Duodenal mucosa (tissue), 2 donors: ENCODE results near the gene PICALM.

Source experiments
- H3K27ac ChIP-seq: one replicate; pipeline ENCODE4 v1.7.0; 2013; ENCODE audit warnings: low read depth, low read length
- H3K27me3 ChIP-seq, 2 donors: one replicate each; pipeline ENCODE4 v1.7.0; 2013; ENCODE audit warnings: low read length in 2 of 2, control low read depth in 1 of 2; ENCODE audit not compliant: insufficient read depth in 2 of 2, control insufficient read depth in 1 of 2
- H3K36me3 ChIP-seq, 2 donors: one replicate each; pipeline ENCODE4 v1.7.0; 2013; ENCODE audit warnings: low read length in 2 of 2, control low read depth in 1 of 2; ENCODE audit not compliant: insufficient read depth in 2 of 2, control insufficient read depth in 1 of 2
- H3K4me1 ChIP-seq, 2 donors: one replicate each; pipeline ENCODE4 v1.7.0; 2013; ENCODE audit warnings: low read length in 2 of 2, control low read depth in 1 of 2; ENCODE audit not compliant: insufficient read depth in 2 of 2, control insufficient read depth in 1 of 2
- H3K4me3 ChIP-seq, 2 donors: one replicate each; pipeline ENCODE4 v1.7.0; 2013; ENCODE audit warnings: low read length in 2 of 2, low read depth in 1 of 2
- H3K9ac ChIP-seq, 2 donors: one replicate each; pipeline ENCODE4 v1.7.0; 2013; ENCODE audit warnings: low read length in 2 of 2, low read depth in 1 of 2
- H3K9me3 ChIP-seq, 2 donors: one replicate each; pipeline ENCODE4 v1.7.0; 2013; ENCODE audit warnings: low read length in 2 of 2, control low read depth in 1 of 2; ENCODE audit not compliant: control insufficient read depth in 1 of 2

The PICALM gene

GRCh38 chr11:86067009-86067850 is 1.7 kb downstream of the PICALM start:
- no peaks in the 10 kb centered on the region for H3K36me3 ChIP-seq
- H3K27ac ChIP-seq = peak overlapping the region; percentile 96
- peak overlapping the region; percentile 89 to 94 for H3K4me3 ChIP-seq
- peaks cover 31 to 35% of the 10 kb centered on the region in 2 donors for H3K4me1 ChIP-seq
- no peaks in the 10 kb centered on the region for H3K27me3 ChIP-seq
- no peaks in the 10 kb centered on the region for H3K9me3 ChIP-seq
- H3K9ac ChIP-seq = peak overlapping the region; percentile 84 to 100

DNA sequence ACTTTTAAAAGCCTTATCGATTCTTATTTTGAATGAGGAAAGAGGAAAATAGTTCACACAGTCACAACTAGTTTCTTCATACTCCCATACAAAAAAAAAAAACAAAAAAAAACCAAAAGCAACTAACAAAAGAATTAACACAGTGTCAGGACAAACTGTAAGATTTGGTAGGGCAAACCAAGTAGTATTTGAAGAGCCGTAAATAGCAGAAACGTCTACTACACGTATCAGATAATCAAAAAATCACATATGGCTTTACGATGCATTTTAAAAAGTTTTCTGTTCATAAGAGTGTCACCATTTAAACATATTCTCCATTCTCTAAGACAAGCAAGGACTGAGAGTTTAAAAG is 2.3 kb downstream of the PICALM start:
- Histone ChIP-seq H3K4me1 (peaks cover 31 to 39% of the 10 kb centered on the region in 2 donors), H3K9me3 (no peaks in the 10 kb centered on the region), H3K27me3 (no peaks in the 10 kb centered on the region), H3K36me3 (no peaks in the 10 kb centered on the region), H3K4me3 (peak overlapping the region; percentile 89 to 94), H3K27ac (peak overlapping the region; percentile 96), H3K9ac (peak overlapping the region; percentile 84 to 100)

DNA sequence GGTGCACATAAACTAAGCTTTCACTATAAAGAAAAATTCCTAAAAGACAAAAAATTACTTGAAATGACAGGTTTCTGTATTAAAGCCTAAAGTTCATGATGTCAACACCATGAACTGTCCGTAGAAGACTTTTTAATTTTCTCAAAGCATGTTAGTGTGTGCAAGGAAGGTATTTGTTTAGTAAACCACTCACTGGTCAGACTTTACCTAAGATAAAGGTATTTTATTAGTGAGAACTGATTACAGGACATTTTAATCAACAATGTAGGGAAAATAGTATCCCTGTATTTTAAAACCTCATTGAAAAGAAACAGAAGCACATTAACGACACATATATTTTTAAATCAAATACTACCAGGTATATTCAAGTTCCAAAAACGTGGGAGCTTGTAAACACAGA is 2.9 kb downstream of the PICALM start:
- Histone ChIP-seq H3K4me3 (peak overlapping the region; percentile 89 to 94), H3K27ac (peak overlapping the region; percentile 96), H3K4me1 (peaks cover 31 to 43% of the 10 kb centered on the region in 2 donors), H3K27me3 (no peaks in the 10 kb centered on the region), H3K9ac (peak overlapping the region; percentile 84 to 100), H3K9me3 (no peaks in the 10 kb centered on the region), H3K36me3 (no peaks in the 10 kb centered on the region)

GRCh38 chr11:86064220-86064803 is 4.6 kb downstream of the PICALM start:
- H3K27me3 ChIP-seq = no peaks in the 10 kb centered on the region
- H3K9me3 ChIP-seq = no peaks in the 10 kb centered on the region
- no peak overlapping the region for H3K27ac ChIP-seq
- H3K9ac ChIP-seq = no peak overlapping the region
- peaks cover 20 to 40% of the 10 kb centered on the region in 2 donors for H3K4me1 ChIP-seq
- H3K4me3 ChIP-seq = peak overlapping the region; percentile 7 to 16
- H3K36me3 ChIP-seq = no peaks in the 10 kb centered on the region

DNA sequence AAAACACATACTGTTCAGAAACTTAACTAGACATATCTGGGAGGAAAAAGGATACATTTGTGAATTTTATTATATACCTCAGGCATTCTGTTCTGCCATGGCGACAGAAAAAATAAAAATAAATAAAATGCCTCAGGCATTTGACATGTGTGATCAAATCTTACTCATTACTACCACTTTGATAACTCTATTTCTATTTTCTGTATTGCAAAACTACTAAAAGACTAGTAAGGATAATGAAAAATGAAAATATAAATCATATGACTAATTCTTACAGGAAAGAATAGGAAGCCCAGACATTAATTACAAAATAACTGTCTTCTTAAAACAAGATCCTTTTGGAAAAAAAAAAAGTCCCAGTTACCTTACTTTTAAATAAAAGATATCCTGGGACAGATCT is 5.3 kb downstream of the PICALM start:
- Histone ChIP-seq H3K27me3 (no peaks in the 10 kb centered on the region), H3K9ac (no peak overlapping the region), H3K4me3 (peak overlapping the region in 1 of 2 donors; percentile 16), H3K36me3 (no peaks in the 10 kb centered on the region), H3K4me1 (peaks cover 26 to 47% of the 10 kb centered on the region in 2 donors), H3K9me3 (no peaks in the 10 kb centered on the region), H3K27ac (no peak overlapping the region)

DNA sequence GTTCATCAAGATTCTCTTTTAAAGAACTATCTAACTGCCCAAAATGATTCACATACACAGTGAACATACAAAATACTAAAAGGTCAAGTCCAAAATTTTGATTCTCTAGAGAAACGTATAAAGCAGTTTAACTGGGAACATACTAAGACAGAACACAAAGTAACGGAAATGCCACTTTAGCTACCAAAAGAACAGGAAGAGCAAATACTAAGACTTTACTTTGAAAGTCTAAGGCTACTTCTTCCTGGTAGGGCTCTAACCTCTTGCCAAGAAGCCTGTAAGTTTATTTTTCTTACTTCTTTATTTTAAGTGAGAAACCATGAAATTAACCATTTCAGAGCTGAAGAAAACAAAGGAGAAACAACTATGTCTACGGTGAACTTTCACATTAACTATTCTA is 6.2 kb downstream of the PICALM start:
- no peak overlapping the region for H3K4me3 ChIP-seq
- H3K27me3 ChIP-seq = no peaks in the 10 kb centered on the region
- no peaks in the 10 kb centered on the region for H3K9me3 ChIP-seq
- H3K36me3 ChIP-seq = no peaks in the 10 kb centered on the region
- H3K9ac ChIP-seq = no peak overlapping the region
- peaks cover 30 to 51% of the 10 kb centered on the region in 2 donors for H3K4me1 ChIP-seq
- no peak overlapping the region for H3K27ac ChIP-seq

DNA sequence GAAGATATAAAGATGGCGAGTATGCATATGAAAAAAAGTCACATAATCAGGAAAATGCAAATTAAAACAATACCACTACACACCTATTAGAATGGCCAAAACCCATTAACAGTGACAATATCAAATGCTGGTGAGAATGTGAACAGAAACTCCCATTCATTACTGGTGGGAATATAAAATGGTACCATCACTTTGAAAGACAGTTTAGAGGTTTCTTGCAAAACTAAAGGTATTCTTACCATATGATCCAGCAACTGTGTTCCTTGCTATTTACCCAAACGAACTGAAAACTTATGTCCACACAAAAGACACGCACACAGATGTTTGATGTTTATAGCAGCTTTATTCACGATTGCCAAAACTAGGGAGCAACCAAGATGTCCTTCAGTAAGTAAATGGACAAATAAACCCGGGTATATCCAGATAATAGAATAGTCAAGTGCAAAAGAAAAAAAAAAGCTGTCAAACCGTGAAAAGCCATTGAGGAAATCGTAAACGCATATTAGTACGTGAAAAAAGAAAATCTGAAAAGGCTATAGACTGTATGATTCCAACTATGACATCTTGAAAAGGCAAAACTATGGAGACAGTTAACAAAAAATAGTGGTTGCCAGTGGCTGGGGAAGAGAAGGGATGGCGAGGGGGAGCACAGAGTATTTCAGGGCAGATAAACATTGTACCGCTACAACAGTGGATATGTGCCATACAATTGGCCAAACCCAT is 7.2 kb downstream of the PICALM start:
- H3K27me3 ChIP-seq = no peaks in the 10 kb centered on the region
- H3K4me1 ChIP-seq = peaks cover 30 to 51% of the 10 kb centered on the region in 2 donors
- no peaks in the 10 kb centered on the region for H3K36me3 ChIP-seq
- H3K9ac ChIP-seq = no peak overlapping the region
- H3K27ac ChIP-seq = no peak overlapping the region
- H3K4me3 ChIP-seq = peak overlapping the region in 1 of 2 donors; percentile 9
- H3K9me3 ChIP-seq = no peaks in the 10 kb centered on the region

- peaks cover 22 to 46% of the 10 kb centered on the region in 2 donors for H3K4me1 ChIP-seq
- no peaks in the 10 kb centered on the region for H3K36me3 ChIP-seq
- H3K27me3 ChIP-seq = no peaks in the 10 kb centered on the region
- H3K27ac ChIP-seq = no peak overlapping the region
- H3K9me3 ChIP-seq = no peaks in the 10 kb centered on the region
- no peak overlapping the region for H3K9ac ChIP-seq
- H3K4me3 ChIP-seq = no peak overlapping the region
Observed at GRCh38 chr11:86060544-86060943, 8.3 kb downstream of the PICALM start.

DNA sequence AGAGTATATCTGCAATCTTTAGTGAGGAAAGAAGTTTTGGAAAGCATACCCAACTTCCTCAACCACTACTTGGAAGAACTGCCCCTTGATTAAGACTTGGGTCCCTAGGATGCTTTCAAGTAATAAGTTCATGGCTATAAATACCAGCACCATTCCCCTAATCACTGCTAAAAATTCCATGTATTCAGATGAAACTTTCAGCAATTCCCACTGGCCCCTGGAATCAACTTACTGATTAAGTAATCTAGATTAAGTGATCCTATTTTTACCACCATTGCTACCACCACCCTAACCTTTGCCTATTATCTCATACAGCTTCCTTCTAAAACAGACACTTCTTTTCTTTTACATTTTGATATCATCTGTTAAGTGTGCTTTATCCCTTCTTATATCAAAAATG is 10.5 kb downstream of the PICALM start:
- H3K4me1 ChIP-seq = peaks cover 11 to 46% of the 10 kb centered on the region in 2 donors

DNA sequence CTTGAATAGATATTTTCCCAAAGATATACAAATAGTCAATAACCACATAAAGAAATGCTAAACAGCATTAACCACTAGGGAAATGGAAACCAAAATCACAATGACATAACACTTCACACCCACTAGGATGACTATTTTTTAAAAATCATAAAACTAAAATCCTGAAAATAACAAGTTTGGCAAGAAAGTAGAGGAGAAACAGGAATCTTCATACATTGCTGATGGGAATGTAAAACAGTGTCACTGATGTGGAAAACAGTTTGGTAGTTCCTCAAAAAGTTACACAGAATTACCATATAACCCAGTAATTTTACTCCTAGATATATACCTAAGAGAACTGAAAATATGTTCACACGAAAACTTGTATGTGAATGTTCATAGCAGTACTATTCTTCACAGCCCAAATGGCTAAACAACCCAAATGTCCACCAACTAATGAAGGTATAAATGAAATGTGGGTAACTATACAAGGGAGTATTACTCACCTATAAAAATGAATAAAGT is 12.5 kb downstream of the PICALM start:
- Histone ChIP-seq H3K4me1 (peaks cover 15 to 47% of the 10 kb centered on the region in 2 donors), H3K36me3 (no peaks in the 10 kb centered on the region), H3K9ac (no peak overlapping the region), H3K27me3 (no peaks in the 10 kb centered on the region), H3K4me3 (no peak overlapping the region), H3K9me3 (no peaks in the 10 kb centered on the region), H3K27ac (no peak overlapping the region)

More for the DNA sequence above, 10.5 kb downstream of the PICALM start:
- Histone ChIP-seq H3K27me3 (no peaks in the 10 kb centered on the region), H3K9ac (no peak overlapping the region), H3K9me3 (no peaks in the 10 kb centered on the region), H3K27ac (no peak overlapping the region), H3K36me3 (no peaks in the 10 kb centered on the region), H3K4me3 (no peak overlapping the region)
